Fibroblast of skin of scalp (primary cell): Measurements from ENCODE around the gene ASCL2.

ENCODE experiments used
- DNase-seq: peaks from one replicate; pipeline ENCODE4 v3.0.0-alpha.2; 2013

The ASCL2 gene

DNA sequence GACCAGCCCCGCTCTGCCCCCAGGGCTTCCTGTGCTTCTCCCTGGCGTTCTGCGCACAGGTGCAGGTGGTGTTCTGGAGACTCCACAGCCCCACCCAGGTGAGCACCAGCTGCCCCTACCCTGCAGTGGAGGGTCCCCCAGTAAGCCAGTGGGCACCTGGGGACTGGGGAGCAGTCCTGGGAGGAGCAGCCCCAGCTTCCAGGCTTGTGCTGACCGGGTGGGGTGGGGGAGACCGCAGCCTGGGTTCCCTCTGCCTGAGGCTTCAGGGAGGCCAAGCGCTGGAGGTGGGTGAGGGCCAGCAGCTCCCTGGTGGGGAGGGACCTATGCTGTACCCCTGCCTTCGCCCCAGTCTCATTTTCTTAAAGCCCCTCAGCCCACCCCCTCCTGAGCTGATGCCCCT, 38.3 kb upstream of the ASCL2 start:
- DNase-seq, result no peak

DNA sequence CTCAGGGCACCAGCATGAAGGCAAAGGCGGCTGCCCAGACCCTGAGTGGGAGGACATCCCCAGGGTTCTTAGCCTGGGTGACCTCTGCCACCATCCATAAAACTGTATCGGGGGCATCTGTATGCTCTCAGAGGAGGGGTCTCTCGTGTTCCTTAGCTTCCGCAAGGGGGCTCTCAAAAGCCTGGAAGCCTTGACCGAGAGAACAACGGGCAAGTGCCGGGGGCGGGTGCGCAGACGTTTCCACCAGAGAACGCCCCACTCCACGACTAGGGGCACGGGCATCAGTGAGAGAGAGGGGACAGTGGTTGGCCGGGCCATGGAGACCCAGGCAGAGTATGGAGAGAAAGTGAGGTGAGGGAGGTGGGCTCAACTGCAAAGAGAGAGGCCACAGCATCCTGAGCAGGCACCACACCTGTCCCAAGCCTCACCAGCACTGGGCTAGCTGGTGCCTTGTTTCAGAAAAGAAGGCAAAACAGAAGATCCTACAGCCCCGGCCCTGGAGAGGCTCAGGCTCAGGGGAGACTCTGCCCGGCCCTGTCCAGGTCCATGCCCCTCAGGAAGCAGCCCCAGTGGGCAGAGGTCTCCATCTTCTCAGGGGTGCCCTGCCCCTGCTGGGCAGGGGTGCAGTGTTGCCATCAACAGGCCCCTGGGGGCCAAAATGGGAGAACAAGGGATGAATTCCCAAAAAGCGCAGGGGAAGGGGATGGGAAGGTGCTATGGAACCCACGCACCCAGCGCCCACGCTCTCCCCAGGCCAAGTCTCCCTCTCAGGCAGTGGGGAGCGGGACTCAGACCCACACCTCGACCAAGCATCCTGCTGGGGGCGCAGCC, 37.3 kb upstream of the ASCL2 start:
- DNase-seq, result no peak

DNA sequence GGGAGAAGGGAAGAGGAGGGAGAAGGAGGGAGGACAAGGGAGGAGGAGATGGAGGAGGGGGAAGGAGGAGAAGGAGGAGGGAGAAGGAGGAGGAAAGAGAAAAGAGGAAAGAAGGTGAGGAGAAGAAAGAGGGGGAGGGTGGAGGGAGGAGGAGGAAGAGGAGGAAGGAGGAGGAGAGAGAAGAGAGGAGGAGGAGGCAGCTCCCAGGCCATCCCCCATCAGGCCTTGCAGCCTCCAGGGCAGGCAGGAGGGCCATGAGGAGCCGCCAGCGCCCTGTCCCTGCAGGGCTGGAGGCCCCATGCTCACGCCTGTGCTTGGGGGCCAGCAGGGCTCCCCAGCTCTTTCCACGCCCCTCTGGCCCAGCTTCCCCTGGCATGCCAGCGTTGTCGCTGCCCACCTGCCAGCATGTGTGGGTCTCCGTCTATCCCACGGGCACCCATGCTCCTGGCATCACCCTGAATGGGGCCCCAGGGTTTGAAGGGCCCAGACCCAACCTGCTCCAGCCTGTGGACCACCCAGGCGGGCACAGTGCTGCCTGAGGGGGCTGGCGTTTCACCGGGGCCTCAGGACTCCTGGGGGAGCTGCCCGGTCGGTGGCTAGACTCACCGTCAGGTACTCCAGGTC, 36.6 kb upstream of the ASCL2 start:
- no peak for DNase-seq

DNA sequence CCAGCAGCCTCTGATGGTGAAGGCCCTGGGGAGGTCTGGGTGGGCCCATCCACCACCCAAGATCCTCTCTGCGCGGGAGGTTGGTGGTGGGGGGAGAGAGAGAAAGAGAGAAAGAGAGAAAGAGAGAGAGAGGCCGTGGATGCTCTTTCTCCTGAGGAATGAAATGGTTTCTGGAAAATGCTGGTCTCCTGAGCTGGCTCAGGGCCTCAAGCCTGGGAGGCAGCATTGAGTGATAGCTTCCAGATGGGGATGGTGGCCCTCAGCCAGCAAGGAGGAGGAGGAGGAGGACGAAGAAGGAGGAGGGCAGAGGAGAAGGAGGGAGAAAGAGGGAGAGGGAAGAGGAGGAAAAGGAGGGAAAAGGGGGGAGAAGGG, 36.0 kb upstream of the ASCL2 start:
- peak; percentile 94 for DNase-seq

DNA sequence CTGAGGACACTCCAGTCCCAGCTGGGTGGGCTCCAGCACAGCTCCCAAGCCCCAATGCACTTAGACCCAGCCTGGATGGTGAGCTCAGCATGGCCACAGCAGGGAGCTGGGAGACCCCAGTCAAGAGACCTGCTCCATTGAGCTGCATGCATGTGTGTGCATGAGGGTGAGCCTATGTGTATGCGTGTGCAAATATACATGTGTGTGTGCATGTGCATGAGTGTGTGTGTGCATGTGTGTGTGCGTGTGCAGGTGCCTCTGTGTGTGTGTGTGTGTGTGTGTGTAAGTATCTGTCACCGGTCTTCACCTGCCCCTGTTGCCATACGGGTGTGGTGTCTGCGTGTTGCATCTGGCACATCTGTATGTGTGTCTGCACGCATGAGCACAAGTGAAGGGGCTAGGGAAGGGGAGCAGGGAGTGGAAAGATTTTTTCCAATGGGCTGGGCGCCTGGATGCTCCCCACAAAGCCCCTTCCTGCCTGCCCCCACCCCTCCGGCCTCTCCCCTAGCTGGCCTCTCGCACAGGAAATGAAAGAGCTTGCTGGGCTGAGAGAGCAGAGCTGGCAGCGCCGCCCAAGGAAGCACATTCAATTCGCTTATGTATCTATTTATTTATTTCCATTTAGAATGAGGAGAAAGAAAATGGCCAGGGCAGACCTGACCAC, 35.5 kb upstream of the ASCL2 start:
- DNase-seq, result no peak

DNA sequence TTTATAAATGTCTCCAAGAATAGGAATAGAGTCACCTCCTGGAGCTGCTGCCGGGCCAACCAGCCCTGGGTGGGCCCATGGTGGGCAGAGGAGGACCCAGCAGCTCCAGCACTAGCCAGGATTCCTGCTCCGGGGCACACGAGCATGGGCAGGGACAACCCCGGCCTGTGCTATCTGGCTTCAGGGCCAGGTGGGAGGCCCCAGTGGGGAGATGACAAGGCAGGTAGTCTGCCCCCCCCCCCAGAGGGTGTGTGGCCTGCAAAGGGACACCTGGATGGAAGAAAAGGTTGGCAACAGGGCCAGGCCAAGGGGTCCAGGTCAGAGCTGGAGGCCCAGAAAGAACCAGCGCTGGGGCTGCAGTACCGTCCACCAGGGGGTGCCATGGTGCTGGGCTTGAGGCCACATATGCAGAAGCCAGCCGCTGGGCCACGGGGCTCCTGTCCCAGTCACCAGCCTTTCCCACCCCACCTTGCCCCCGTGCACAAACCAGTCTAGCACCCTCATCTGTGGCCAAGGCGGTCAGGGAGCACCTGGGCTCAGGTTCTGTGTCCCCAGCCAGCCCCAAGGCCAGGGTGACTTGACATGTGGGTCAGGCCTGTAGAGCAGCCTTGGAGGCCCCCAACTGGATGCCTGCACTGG, 34.9 kb upstream of the ASCL2 start:
- DNase-seq, result peak; percentile 70

DNA sequence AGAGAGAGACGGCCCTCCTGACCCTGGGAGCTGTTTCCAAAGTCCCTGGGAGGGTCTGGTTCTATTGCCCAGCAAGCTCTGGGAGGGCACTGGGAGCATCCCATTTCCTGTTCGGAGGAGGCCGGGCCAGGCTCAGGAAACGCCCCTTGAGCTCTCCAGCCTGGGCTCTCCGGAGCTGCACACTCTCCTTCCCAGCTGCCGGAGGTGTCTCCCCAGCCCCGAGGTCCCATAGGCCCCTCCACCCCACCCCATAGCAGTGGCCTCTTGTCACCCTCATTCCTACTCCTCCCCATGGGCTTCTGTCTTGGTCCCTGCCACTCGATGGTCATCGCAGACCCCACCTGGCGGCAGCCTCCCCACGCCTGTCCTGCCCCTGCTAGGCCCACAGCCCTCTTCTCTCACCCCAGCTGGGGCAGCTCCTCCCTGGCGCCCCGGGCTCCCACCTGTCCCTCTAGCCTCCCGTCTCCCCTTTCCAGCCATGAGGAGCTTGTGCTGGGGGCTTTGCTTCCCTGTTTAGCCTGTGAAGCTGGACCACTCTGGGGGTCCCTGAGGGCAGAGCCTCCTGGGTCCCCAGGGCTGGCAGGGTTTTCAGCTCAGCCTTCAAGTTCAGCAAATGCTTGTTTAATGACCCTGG, 34.2 kb upstream of the ASCL2 start:
- DNase-seq, result no peak

DNA sequence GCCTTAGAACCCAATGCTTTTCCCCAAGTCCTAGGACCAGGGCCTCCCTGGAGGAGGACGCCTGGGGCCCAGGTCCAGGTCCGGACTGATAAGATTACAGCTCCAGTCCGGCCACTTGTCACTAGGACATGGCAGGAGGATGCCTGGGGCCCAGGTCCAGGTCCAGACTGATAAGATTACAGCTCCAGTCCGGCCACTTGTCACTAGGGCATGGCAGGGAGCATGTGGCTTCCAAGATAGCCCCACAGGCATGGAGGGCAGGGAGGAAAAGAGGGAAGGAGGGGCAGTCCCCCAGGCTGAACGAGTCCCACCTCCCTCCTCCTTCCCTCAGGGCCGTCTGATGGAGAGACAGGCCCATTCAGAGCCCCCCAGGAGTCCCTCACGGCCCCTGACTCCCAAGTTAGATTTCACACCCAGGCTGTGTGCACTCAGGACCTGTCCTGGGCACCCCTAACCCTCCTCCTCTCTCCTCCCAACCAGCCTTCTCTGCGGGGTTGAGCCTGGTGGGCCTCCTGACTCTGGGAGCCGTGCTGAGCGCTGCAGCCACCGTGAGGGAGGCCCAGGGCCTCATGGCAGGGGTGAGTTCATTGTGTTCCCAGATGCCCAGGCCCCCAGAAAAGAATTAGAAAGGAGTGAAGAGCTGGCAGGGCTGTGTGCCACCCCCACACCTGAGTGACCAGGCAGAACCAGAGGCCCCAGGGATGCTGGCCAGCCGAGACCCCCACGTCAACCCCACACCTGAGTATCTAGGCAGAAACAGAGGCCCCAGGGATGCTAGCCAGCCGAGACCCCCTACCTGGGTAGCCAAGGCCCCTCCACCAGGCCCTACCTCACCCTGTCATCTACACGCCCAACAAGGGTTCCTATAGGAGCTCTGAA, 33.5 kb upstream of the ASCL2 start:
- no peak for DNase-seq

DNA sequence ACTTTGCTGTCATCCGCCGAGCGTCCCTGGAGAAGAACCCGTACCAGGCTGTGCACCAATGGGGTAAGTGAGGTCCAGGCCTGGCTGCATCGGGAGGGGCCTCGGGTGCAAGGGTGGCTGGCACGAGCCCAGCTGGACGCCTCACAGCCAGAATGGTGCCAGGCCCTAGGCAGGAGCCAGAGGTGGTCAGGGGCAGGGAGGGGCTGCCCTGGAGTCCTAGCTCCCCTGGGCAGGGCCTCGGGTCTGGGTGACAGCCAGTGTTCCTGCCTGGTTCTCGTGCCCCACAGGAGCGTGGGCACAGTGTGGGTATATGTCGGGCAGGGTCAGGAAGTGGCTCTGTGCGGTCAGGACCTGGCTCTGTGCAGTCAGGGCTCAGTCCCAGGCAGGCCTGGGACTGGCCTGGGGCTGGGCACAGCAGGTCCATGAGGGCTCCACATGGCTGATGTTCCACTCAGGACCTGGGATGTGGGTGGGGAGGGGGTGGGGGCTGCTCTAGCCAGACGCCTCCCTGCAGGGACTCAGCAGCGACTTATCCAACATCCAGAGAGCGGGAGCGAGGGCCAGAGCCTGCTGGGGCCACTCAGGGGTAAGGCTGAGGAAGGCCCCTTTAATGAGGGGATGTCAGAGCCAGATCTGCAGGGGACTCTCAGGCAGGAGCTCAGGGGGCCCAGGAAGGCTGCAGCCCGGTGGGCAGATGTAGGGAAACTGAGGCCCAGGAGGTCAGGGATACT, 32.7 kb upstream of the ASCL2 start:
- no peak for DNase-seq

DNA sequence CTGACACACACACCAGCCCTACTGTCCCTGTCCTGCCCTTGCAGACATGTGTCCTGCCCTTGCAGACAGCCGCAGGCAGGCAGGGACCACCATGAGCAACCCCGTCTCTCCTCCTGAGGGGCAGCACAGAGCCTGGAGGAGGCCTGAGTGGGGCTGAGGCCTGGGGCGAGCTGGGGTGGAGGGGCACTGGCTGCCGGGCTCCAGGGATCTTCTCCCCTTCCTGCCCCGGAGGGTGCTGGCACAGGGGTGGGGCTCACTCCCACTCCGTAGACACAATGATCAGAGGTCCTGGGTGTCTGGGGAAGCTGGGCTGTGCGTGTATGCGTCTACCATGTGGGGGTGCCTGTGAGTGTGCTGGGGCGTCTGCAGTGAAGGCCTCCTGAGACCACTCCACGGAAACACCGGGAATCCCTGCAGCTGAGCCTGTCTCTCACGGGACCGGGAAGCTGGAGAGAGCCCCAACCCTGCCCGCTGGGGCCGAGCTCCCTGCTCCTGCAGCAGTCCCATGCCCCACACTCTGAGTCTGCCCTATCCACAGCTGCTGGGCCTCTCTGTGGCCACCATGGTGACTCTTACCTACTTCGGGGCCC, 32.0 kb upstream of the ASCL2 start:
- DNase-seq, result no peak

DNA sequence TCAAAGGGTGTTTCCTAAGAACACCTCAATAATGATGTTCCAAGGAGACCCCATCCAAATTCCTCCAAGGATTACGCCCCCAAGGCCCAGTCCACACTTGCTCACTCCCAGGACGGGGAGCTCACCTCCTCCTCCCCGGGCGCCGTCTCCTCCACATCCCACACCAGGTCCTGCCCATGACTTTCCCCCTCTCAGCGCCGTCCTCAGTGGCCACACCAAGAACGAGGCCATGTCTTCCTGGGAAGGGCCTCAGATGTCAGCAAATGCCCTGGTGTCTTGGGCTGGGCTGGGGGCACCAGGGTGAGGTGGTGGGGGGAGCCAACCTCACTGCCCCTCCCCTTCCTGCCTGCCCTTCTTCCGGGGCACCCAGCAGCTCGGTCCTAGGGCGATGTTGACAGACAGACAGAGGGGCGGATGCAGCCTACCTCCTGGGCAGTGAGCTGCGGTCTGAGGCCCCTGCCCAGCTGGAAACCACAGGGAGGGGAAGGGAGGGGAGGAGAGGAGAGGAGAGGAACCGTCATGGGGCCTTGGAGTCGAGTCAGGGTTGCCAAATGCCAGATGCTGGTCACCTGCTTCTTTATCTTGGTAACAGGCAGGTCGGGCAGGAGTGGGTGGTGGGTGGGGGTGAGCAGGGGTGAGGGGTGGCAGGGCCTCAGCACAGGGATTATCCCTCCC, 31.4 kb upstream of the ASCL2 start, which contains the start of the genes C11orf21 and TSPAN32:
Gene C11orf21, minus strand, starts transcription at position 288 of the 675 bp plus-strand sequence. Its CDS starts 110 bp downstream, at position 178.
Gene TSPAN32, plus strand, starts transcription at position 383 of the 675 bp plus-strand sequence. Its CDS starts 137 bp downstream, at position 520.
- peak; percentile 36 for DNase-seq

DNA sequence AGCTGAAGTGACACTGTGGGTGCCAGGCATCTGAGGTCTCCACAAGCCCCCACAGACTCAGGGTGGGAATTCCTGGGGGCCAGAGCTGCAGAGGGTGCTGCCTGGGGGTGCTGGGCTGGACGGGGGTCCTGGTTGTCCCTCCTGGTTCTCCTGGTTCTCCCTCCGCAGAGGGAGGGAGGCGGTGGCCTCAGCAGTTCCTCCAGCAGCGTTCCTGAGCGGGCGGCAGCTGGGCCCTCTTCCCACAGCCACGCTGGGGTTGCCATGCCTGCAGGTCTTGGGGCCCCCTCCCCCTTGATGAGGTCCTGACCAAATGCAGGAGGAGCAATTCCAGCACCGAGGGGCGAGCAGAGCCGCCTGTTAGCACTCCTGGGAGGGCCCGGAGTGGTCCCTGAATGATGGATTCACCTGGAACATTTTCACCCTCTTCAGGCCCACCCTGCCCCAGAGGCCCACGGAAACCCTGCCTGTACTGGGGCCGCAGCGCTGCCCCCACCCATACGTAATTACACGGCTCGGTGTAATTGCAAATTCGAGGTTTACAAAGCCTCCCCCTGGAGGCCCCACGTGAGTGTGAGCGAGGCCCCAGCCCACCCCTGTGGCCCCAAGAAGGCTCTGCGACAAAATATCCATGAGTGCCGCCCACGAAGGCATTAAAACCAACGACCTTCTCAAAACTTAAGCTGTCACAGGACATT, 30.7 kb upstream of the ASCL2 start:
- no peak for DNase-seq

DNA sequence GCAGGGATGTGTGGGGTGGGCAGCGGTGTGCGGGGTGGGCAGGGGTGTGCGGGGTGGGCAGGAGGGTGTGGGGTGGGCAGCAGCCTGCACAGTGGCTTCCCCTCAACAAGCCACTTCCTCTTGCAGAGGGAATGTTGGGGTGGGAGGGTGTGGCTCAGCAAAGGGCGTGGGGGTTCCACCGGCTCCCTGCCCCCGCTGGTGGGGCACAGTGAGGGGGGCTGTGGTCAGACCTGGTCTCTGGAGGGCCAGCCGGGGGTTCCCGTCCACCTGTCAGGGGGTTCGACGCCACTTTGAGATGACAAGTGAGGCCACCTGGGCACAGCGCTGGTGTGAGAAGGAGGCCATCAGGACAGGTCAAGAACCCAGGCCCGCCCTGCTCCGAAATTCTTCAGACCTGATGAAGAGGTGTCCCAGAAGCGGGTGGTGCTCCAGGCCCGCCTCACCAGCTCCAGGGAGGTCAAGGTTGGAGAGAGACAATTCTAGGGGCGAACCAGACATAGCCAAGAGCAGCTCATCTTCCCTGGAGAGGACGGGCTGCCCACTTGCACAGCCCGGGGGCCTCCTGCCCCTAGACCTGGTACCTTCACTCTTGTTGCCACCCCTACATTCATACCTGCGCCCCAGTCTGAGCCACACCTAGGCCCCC, 30.0 kb upstream of the ASCL2 start:
- no peak for DNase-seq

DNA sequence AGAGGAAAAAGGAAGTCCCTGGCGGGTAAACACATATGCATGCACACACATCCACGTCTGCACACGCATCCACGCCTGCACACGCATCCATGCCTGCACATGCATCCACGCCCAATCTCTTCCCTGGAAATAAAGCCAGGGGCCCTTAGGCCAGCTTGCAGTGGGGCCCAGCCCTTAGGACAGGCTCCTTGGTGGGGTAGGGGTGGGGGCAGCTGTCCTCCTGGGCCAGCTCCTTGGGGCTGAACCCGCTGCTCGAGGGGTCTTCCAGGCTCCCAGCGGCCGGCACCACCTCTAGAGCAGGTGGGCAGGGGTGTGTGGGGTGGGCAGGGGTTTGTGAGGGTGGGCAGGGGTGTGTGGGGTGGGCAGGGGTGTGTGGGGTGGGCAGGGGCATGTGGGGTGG, 29.4 kb upstream of the ASCL2 start:
- no peak for DNase-seq

DNA sequence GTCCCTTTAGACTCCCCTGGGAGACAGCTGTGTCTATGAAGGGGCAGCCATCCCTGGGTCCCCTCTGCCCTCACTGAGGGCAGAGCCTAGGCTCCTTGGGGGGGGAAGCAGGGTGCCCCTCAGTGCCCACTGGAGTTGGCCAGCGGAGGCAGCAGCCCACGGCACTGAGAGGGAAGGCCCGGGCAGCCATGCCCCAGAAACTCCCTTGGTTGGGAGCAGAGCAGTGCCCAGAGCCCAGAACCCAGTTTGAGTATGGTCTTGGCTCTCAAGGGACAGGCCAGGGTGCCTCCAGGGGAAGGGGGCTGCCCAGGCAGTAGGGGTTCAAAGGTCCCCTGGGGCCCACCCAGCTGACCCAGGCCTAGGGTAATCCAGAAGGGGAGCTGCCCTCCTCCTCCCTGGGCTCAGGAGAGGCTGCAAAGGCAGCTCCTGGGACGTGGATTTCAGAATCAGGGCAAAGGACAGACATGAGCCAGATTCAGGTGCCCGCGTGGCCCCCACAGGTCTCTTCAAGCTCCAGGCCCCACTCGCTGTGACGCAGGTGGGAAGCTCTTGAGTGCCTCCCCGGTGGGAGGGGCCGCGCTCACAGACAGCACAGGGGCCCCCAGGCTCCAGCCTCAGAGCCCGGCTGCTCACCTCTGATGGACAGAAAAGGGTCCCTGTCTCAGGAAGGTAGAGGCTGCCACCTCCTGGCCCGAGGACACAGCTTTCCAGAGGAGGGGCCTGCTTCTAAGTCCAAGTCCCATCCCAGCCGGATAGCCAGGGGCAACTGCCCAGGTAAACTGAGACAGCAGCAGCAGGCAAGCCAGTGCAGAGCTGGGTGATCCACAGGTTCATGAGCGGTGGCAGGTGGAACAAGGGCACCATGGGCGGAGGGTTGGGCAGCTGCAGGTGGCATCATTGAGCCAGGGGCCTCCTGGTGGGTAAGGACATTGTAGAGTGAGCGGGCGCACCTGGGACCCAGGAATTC, 28.7 kb upstream of the ASCL2 start:
- no peak for DNase-seq

DNA sequence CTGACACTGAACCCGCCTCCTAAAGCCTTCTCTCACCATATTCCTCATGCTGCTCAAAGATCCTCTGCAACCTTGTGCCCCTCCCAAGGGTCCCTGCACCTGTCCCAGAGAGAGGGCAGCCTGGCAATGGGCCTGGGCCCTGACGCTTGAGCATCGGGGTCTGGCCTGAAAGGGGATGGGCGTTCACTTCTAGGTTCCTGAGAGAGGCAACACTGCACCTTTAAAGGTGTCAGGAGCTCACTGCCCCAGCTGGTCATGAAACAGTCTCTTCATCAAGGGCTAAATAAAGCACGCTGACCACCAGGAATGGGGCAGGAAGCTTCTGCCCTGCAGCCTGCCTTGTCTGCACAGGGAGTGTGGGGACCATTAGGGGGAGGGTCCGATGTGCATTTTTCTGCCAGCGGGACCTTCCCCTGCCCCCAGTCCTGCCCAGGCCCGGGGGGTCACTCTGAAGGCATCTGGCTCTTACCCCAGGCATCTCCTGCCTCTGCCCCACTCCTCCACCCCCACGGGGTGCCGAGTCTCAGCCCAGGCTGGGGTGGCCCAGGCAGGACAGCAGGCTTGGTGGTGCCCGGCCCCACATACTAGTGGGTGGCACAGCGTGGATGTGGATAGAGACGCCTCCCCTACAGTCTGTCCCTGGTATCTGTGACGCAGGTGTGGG, 27.9 kb upstream of the ASCL2 start:
- no peak for DNase-seq

DNA sequence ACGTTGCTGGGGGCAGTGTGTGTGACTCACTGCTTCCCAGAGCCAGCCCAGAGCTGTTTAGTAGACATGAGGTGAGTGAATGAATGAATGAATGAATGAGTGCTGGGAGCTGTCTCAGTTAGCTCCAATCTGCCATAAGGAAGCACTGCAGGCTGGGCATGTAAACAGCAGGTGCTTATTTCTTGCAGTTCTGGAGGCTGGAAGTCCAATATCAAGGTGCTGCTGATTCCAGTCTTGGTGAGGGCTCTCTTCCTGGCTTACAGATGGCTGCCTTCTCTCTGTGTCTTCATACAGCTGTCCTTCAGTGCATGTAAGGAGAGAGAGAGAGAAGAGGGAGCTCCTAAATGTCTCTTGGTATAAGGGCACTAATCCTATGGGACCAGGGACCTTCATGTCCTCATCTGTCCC, 27.2 kb upstream of the ASCL2 start:
- DNase-seq, result no peak
